ENCODE measurements around the gene ADCYAP1R1.

GRCh38 chr7:31145339-31145738 is 93.2 kb downstream of the ADCYAP1R1 start:
- TF ChIP-seq CTCF (IDR thresholded peaks at IDR 0.05) (peak; percentile 55), EZH2 (IDR thresholded peaks at IDR 0.05) (no peak), EZH2phosphoT487 (IDR thresholded peaks at IDR 0.05) (no peak)
